GM21528 (cell line): Measurements from ENCODE around the gene TINAG.

Source experiments
- ATAC-seq: cut with Tn5 transposase; IDR thresholded peaks from one replicate; pipeline ENCODE4 v1.9.1; 2021; ENCODE audit warnings: mild to moderate bottlenecking, moderate library complexity; ENCODE audit not compliant: unreplicated experiment, low FRiP score

TINAG gene

DNA sequence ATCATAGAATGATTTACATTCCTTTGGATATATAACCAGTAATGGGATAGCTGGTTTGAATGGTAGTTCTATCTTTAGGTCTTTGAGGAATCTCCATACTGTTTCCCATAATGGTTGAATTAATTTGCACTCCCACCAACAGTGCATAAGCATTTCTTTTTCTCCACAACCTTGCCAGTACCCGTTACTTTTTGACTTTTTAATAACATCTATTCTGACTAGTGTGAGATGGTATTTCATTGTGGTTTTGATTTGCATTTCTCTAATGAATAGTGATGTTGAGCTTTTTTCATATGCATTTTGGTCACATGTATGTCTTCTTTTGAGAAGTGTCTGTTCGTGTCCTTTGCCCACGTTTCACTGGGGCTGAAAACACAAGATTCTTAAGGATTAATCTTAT, 107.3 kb downstream of the TINAG start:
- no peak for ATAC-seq

DNA sequence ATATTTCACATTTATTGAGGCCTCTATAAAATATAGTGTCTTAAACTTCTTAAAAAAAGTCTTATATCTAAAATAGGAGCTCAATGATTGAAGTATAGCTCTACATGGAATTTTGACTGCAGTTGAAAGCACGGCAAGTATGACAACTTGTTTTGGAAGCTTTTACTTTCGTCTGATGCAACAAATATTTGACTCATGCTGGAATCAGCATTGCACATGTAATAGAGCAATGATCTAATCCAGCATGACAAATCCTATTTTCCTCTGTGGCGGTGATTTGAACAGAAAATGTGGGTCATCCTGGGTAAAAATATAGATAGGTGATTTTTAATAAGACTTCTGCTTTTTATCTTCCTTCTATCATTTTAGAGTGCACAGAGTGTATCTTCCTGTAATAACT, 111.6 kb downstream of the TINAG start:
- no peak for ATAC-seq

DNA sequence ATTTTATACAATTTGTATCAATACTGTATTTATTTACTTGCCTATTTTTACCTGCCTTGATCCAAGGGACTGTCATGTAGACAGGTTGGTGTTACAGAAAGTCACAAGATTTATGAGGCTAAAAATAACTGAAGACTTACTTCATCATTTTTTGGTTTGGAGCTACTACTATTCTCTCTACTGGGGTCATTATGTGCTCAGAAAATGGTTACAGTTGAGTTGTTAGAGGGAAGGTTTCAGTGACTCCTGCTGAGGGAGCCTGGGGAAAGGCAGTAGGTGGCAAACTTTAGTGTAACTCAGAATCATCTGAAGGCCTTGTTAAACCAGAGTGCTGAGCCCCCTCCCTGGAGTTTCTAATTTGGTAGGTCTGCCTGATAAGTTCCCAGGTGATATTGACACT, 118.8 kb downstream of the TINAG start:
- ATAC-seq = no peak

DNA sequence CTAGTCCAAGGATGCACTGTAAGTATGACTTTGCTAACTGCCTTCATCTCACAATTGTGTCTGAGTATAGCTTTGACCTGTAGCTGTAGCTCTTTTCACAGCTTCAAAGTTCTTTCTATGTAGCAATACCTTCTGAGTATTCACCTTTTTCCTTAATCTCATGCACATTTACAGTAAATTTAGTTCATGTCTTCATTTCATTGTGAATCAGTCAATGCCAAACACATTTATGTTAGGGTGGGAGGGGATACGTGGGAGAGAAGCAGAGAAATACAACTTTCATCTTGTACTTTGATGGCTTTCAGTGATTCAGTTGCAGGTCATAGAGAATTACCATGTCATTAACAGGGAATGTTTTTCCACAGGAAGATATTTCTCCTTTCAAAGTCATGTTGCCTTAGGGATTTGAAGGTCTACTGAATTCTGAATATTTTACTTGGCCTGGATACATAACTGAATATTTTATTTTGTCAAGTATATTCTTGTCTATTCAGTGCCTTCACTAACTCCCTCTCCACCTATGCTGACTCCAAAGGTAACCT, 119.2 kb downstream of the TINAG start:
- ATAC-seq = no peak

DNA sequence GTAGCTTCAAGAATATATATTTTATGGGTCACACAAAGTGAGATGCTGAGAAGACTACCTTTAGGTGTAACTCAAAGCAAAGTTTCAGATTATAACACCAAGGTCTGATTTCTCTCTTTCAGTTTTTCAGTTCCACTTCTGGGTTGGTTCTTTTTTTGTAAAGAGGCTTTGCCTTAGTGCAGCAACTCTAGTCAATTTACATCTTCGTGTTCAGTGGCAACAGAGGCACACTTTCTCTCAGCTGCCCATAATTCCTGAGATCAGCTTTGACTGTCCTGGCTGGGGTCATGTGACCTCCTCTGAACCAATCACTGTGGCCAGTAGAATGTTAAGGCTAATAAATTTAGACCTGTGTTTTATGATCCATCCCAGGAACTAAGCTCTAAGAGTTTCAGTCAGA, 120.2 kb downstream of the TINAG start:
- peak; percentile 87 for ATAC-seq

DNA sequence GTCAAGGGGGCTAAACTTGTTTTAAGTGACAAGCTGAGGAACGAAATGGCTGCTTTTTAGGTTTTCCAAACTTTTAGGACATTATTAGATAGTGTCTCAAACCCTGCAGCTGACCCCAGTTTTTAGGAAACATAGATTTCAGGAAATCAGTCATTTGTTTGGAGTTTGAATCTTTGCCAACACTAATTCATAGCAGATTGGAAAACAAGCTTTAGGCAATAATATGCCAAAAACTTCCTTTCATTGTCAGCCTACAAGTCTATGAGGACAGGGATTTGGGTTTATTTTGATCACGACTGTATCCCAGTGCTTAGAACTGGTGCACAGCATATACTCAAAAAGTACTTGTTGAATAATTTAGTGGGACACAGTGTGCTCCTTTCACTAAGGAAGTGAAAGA, 123.2 kb downstream of the TINAG start:
- ATAC-seq = no peak
